ENCODE results near the gene POLN.
"Not testable (repeated sequence)": the region's sequence is repeated elsewhere in the genome, so short reads cannot be mapped to it uniquely, and the experiment has no call there.

POLN gene

GRCh38 chr4:2250357-2251072 lies 8.6 kb upstream of the POLN start:
- DNase-seq: no peak

DNA sequence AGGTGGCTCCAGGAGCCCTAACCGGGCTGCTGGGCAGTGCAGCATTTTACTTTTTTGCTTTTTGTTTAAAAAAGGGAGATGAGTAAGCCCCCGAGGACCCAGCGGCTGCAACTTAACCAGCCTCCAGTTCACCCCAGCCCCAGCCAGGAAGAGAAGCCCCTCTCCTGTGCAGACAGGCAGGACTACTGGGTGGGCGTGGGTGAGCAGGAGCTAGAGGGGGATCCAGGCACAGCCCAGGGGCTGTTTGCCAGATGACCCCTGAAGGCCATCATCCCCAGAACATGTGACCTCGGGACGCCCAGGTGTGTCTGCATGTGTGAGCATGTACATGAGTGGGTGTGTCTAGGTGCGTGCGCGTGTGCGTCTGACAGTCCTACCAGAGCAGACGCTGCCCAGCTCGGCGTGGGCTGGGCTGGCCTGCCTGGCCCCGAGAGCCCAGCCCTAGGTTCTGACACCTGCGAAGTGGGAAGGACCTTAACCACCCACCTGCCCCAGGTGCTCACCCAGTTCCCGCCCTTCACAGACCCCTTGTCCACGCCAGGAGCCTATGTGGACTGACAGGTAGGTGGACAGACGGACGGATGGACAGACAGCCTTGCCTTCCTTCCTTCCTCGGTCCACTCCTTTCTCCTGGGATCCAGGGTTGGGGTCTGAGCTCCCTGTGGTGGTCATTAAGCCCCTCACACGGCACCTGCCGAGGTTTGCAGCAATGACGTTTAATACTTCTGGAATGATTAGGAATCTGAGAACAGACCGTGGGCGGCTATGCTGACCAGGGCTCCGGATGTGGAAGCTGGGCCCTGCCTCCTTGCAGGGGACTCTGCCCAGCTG lies 7.8 kb upstream of the POLN start:
- no peak for DNase-seq

DNA sequence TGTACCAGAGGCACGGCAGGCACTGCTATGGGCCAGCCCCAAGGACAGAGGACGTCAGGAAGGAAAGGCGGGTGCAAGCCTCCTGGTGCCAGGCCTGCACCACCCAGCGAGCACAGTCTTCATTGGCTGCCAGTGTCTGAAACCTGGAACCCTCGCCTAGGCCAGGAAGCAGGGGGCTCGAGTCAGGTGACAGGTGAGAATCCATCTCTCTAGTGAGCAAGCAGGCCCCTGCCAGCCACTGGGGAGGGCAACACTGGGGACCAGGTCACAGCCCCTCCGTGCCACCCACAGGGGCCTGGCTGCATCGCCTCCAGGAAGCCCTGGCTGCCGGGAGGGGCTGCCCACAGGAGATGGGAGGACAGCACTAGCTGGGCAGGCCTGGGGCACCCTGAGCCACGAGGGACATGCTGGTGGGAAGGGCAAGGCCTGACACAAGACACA lies 6.9 kb upstream of the POLN start:
- DNase-seq: no peak

GRCh38 chr4:2248044-2248780 lies 6.3 kb upstream of the POLN start:
- no peak for DNase-seq

GRCh38 chr4:2247128-2248043 lies 5.5 kb upstream of the POLN start:
- no peak for DNase-seq

DNA sequence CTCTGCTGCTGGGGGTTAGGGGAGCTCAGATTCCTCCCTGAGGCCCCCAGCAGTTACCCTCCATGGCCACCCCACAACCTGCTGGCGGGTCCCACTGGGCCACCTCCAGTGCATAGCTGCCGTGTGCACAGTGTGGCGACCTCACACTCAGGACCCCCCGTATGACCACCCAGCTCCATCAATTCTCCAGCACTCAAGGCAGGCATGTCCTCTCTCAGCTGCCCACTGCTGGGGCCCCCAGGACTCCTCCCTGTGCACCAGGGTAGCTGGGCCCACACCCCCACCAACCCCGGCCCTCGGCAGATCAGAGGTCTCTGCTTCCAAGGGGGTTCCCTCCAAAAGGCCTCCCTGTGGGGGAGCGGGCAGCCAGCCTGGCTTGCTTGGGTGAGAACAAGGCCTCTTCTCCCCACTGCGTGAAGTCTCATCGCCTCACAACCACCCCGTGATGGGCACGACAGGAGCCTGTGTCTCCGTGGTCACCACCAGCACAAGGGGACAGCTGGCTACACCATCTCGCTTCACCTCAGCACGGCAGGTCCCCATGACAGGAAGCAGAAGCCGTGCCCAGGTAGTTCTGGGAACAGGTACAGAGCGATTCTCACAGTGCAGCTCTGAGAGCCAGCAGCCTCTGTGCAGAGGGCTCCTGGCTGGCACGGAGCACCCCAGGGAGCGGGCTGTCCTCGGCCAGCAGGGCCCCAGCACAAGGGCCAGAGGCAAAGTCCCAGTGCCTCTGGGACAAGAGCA lies 4.6 kb upstream of the POLN start:
- no peak for DNase-seq

DNA sequence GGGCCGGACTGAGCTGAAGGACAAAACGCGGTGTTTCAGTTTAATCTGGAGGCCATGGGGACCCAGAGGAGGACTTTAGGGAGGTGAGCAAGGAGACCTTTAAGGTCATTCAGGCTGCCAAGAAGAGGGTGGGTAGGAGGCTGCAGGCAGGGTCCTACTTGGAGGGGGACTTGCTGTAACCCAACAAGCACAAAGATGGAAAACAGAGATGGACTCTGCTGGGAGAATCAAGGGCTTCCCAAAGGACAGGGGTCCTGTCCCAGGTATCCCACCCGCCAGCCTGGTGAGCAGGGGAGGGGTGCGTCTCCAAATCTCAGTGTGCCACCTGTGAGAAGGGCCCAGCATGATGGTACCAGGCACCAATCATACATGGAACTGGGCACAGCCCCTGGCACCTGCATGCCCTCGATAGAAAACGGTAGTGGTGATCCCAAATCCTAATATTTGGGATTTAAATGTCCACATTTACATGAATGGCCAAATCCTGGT lies 3.9 kb upstream of the POLN start:
- DNase-seq: no peak

DNA sequence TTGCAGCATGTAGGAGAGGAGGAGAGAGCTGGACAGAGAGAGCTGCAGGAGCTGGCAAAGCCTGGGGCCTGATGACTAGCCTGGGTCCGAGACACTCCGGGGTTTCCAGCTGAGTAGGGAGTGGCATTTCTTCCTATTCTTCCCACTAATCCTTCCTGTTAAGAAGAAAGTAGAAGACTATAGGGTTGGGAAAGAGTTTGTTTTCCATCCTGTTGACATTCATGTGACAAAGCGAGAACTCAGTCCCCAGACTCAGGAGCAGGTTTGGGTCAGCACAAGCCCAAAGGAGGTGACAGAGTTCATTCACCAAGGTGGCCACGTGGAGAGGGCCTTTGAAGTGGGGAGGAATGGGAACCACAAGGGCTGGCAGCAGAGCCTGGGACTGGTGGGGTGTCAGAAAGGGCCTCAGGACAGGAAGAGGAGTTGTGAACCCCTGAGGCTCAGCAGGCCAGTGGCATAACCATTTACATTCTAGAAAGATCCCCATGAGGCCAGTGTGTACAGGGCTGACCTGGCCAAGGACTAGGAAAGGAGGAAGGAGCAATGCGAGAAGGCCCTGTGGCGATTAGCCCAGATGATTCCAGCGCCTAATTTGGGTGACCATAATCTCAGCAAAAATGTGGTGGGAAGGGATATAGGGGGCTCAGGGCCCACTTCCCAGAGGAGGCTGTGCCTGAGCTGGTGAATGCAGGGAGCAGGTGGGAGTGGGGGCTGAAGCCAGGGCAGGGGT lies 3.3 kb upstream of the POLN start:
- DNase-seq: no peak

DNA sequence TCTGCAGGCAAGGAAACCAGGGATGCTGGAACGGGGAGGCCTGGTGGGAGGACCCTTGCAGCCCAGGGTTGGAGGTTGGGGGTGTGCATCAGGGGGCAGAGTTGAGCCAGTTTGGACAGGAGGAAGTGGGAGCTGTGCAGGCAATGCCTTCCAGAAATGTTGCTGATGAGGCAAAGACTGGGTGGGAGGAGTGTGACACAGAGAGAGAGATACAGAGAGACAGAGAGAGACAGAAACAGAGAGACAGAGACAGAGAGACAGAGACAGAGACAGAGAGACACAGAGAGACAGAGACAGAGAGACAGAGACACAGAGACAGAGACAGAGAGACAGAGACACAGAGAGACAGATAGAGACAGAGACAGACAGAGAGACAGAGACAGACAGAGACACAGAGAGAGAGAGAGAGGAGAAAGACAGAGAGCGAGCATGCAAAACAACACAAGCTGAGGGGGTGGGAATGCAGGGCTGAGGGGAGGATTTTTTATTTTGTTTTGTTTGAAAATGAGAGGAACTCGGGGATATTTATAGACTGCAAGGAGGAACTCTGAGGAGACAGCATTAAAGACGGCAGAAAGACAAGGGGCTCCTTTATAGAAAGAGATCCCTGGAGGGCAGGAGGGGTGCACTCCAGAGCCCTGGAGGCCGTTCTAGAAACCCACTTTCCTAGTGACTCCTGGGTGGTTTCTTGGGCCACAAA lies 1.9 kb upstream of the POLN start:
- DNase-seq: no peak

- no peak for DNase-seq
Measured at GRCh38 chr4:2241003-2241402, 918 bp downstream of the POLN start.

GRCh38 chr4:2236944-2237666 lies 4.8 kb downstream of the POLN start:
- no peak for DNase-seq

DNA sequence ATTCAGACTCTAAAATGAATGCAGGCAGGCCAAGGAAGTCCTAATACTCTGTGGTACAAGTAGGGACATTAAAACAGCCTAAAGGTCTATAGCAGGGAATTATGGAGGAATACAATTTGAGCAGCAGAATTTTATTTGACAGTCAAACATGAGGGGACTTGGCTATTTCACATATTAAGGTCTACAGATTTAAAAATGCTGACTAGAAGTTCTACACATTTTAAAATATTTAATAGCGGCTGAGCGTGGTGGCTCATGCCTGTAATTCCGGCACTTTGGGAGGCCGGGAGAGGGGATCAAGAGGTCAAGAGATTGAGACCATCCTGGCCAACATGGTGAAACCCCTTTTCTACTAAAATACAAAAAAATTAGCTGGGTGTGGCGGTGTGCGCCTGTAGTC lies 10.8 kb downstream of the POLN start:
- no peak for DNase-seq

DNA sequence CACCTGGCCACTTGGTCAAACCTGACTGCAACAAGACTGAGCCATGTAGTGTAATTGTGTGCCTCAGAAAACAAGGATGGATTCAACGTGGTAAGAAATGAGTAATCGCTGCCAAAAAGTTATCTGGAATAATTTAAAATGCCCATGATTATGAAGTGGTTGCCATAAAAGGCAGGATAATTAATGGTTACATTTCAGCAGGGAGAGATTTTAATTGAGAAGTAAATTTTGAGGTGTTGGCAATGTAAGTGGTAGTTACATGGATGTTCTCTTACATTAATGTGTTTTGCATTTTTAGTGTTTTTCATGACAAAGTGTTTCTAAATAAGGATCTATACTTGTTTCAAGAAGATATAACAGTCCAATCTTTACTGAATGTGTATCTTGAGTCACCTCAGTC lies 15.7 kb downstream of the POLN start:
- no peak for DNase-seq

GRCh38 chr4:2222838-2223237 lies 19.1 kb downstream of the POLN start:
- peak; percentile 55 for DNase-seq

DNA sequence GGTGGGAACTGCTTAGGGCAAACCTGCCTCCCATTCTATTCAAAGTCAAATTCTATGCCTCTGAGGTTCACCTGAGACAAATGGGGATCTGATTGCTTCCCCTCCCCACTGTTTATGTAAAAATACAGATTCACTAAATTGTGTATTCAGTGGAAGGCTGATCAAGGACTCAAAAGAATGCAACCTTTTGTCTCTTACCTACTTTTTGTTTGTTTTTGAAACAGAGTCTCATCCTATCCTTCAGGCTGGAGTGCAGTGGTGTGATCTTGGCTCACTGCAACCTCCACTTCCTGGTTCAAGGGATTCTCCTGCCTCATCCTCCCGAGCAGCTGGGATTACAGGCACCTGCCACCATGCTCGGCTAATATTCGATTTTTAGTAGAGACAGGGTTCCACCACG lies 20.5 kb downstream of the POLN start:
- DNase-seq: not testable (repeated sequence)

DNA sequence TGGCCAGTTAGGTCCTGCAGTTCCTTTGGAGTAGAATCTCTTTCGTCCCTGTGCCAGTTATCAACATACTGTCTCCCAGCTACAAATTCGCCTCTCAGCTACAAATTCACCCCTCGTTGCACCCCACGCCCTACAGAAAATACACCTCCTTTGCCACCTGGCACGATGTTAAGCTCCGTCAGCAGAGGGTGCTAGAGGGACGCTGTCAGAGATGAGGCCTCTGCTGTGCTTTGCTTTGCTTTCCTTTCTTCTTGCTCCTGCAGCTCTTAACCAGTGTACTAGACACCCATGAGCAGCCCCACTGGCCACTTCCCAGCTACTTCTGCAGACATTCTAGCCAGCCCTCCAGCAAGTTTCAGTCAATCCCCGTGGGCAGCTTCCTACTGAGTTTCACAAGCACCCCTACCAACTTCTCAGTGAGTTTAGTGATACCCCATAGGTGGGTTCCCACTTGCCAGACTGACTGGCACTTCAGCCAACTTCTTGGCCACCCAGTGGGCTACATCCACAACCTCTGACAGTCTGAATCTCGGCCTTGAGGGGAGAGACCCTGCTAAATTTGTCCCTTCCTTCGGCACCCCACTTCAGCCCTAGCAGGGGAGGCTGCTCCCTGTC lies 21.8 kb downstream of the POLN start:
- peak; percentile 59 for DNase-seq

DNA sequence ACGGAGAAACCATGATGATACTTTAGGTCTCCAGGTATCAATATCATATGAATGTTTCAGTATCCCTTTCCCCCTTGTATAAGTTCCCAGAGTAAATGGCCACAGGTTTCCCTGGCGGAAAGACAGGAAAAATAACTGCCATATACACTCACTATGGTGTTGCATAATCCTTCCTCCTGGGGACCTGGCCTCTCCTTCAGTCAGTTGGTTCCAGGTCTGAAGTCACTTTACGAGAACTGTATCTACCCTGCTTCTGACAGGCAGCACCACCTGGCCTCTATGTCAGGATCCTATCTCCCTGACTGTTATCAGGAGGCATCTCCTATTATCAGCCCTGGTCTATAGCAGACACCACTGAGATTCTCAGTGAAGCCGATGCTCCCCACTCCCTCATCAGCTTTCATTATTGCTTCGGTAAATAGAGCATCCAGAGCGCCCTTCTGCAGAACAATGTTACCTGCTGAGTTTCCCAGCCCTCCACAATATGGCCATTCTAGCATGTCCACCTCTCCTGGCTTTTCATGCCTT lies 22.6 kb downstream of the POLN start:
- DNase-seq: no peak

- no peak for DNase-seq
Measured at GRCh38 chr4:2218436-2218835, 23.5 kb downstream of the POLN start.

GRCh38 chr4:2217726-2218125 lies 24.2 kb downstream of the POLN start:
- DNase-seq: no peak

Data from NCI-H2107 (cell line).